Ishikawa (cell line): ENCODE data around the gene OR10X1.

ENCODE experiments used
- CEBPB ChIP-seq: IDR thresholded peaks from 2 replicates; pipeline ENCODE4 v1.6.1; 2012
- CREB1 ChIP-seq: IDR thresholded peaks from 2 replicates; pipeline ENCODE4 v1.6.1; 2012; ENCODE audit warnings: low read depth
- EGR1 ChIP-seq: IDR thresholded peaks from 2 replicates; pipeline ENCODE4 v1.6.1; 2012
- MAX ChIP-seq: IDR thresholded peaks from 2 replicates; pipeline ENCODE4 v1.6.1; 2012
- RAD21 ChIP-seq: IDR thresholded peaks from 2 replicates; pipeline ENCODE4 v1.6.1; 2012; ENCODE audit warnings: low read depth
- TEAD4 ChIP-seq: IDR thresholded peaks from 2 replicates; pipeline ENCODE4 v1.6.1; 2012
- TF ChIP-seq, protein P1 (sequence below): IDR thresholded peaks from 2 replicates; pipeline ENCODE4 v1.6.1; 2012; ENCODE audit warnings: low read depth, mild to moderate bottlenecking
- TF ChIP-seq, protein P2 (sequence below): IDR thresholded peaks from 2 replicates; pipeline ENCODE4 v1.6.1; 2012

GRCh38 chr1:158564608-158565007, 15.1 kb downstream of the OR10X1 start:
- TF ChIP-seq, protein P1, sequence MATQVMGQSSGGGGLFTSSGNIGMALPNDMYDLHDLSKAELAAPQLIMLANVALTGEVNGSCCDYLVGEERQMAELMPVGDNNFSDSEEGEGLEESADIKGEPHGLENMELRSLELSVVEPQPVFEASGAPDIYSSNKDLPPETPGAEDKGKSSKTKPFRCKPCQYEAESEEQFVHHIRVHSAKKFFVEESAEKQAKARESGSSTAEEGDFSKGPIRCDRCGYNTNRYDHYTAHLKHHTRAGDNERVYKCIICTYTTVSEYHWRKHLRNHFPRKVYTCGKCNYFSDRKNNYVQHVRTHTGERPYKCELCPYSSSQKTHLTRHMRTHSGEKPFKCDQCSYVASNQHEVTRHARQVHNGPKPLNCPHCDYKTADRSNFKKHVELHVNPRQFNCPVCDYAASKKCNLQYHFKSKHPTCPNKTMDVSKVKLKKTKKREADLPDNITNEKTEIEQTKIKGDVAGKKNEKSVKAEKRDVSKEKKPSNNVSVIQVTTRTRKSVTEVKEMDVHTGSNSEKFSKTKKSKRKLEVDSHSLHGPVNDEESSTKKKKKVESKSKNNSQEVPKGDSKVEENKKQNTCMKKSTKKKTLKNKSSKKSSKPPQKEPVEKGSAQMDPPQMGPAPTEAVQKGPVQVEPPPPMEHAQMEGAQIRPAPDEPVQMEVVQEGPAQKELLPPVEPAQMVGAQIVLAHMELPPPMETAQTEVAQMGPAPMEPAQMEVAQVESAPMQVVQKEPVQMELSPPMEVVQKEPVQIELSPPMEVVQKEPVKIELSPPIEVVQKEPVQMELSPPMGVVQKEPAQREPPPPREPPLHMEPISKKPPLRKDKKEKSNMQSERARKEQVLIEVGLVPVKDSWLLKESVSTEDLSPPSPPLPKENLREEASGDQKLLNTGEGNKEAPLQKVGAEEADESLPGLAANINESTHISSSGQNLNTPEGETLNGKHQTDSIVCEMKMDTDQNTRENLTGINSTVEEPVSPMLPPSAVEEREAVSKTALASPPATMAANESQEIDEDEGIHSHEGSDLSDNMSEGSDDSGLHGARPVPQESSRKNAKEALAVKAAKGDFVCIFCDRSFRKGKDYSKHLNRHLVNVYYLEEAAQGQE = no peak
- TF ChIP-seq CREB1 (no peak), MAX (no peak), TEAD4 (no peak), EGR1 (no peak), RAD21 (no peak), CEBPB (no peak)
- TF ChIP-seq, protein P2, sequence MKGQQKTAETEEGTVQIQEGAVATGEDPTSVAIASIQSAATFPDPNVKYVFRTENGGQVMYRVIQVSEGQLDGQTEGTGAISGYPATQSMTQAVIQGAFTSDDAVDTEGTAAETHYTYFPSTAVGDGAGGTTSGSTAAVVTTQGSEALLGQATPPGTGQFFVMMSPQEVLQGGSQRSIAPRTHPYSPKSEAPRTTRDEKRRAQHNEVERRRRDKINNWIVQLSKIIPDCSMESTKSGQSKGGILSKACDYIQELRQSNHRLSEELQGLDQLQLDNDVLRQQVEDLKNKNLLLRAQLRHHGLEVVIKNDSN = no peak
